ENCODE data around the gene ITGB4. TPM values are rescaled to one million over a fixed set of nuclear protein-coding genes. Genes with fewer than 3 reads are reported as not detected.

Gene ITGB4
- total RNA-seq, 4 donors from 2014 or later, result 3.6 to 20.2 (median 6.3) TPM

DNA sequence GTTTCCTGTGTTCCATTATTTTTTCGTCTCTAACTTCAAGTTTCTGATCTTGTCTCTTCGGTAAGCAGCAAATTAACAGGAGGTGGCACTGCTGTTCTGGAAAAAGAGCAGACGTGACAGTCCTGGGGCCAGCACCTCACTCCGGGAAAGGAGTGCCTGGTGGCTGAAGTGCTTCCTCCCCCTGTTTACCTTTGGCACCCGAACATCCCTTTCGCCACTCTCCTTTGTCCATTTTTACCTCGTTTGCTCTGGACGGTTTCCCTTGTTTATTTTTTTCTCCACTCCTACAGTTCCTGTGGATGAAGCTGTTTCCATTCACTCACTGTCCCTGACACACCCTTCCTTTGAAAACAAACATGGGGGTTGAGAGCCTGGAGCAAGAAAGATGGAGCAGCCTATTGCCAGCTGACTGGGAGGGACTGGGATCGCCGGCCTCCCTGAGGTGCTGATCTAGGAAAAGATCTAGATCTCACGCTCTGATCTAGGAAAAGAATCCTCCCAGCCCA, 41.5 kb upstream of the ITGB4 start:
- H3K9me3 ChIP-seq, result no peaks in the 10 kb centered on the region
- H3K4me3 ChIP-seq, result no peak overlapping the region
- peaks cover 0 to 7% of the 10 kb centered on the region in 2 donors for H3K36me3 ChIP-seq
- in situ Hi-C loops (cut with MboI; ENCODE audit: low sequenced_read_pairs in 4 of 4), result loop anchor here in 2 of 4 donors (5.0 kb wide), 1 partner anchor 68 kb away; no protein-coding TSS in a partner anchor
- TF ChIP-seq, protein P1, sequence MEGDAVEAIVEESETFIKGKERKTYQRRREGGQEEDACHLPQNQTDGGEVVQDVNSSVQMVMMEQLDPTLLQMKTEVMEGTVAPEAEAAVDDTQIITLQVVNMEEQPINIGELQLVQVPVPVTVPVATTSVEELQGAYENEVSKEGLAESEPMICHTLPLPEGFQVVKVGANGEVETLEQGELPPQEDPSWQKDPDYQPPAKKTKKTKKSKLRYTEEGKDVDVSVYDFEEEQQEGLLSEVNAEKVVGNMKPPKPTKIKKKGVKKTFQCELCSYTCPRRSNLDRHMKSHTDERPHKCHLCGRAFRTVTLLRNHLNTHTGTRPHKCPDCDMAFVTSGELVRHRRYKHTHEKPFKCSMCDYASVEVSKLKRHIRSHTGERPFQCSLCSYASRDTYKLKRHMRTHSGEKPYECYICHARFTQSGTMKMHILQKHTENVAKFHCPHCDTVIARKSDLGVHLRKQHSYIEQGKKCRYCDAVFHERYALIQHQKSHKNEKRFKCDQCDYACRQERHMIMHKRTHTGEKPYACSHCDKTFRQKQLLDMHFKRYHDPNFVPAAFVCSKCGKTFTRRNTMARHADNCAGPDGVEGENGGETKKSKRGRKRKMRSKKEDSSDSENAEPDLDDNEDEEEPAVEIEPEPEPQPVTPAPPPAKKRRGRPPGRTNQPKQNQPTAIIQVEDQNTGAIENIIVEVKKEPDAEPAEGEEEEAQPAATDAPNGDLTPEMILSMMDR (IDR thresholded peaks at IDR 0.05 in 4 of 5, conservative IDR thresholded peaks at IDR 0.05 in 1 of 5), result peak in 2 of 5 experiments; percentile 31 to 47
- TF ChIP-seq POLR2A (IDR thresholded peaks at IDR 0.05), result no peak
- H3K27me3 ChIP-seq, result no peaks in the 10 kb centered on the region
- DNase-seq (no peak), ATAC-seq (peak in 1 of 2 donors; percentile 45)
- intact Hi-C loops (cut with DNase I; ENCODE audit: low total_unique reads), result no loop called here
- peak overlapping the region in 3 of 4 donors; percentile 25 to 67 (median 33) for H3K27ac ChIP-seq
- H3K4me1 ChIP-seq, result peaks cover 12 to 17% of the 10 kb centered on the region in 2 donors

DNA sequence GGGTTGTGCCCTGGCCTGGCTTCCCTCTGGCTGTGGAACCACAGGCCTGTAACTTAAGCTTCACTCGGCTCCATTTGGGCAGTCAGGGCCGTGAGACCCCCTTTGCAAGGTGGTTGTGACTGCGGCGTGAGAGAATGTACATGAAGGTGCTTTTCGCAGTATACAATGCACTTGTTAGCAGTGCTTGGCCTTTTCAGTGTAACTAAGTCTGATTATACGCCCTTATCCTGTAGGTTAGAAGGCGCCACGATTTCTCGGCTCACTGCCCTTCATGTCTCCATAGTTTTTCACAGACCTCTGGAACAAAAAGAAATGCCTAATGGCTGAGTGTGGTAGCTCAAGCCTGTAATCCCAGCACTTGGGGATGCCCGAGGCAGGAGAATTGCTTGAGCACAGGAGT, 40.8 kb upstream of the ITGB4 start:
- peaks cover 14 to 18% of the 10 kb centered on the region in 2 donors for H3K4me1 ChIP-seq
- intact Hi-C loops (cut with DNase I; ENCODE audit: low total_unique reads), result no loop called here
- H3K4me3 ChIP-seq, result no peak overlapping the region
- in situ Hi-C loops (cut with MboI; ENCODE audit: low sequenced_read_pairs in 4 of 4), result no loop called here
- H3K36me3 ChIP-seq, result peaks cover 0 to 7% of the 10 kb centered on the region in 2 donors
- H3K9me3 ChIP-seq, result no peaks in the 10 kb centered on the region
- ATAC-seq, result no peak
- H3K27ac ChIP-seq, result peak overlapping the region in 3 of 4 donors; percentile 25 to 67 (median 33)
- no peaks in the 10 kb centered on the region for H3K27me3 ChIP-seq
- DNase-seq, result no peak
- no peak for TF ChIP-seq POLR2A (IDR thresholded peaks at IDR 0.05)
- TF ChIP-seq, protein P1 (IDR thresholded peaks at IDR 0.05 in 4 of 5, conservative IDR thresholded peaks at IDR 0.05 in 1 of 5), result no peak

DNA sequence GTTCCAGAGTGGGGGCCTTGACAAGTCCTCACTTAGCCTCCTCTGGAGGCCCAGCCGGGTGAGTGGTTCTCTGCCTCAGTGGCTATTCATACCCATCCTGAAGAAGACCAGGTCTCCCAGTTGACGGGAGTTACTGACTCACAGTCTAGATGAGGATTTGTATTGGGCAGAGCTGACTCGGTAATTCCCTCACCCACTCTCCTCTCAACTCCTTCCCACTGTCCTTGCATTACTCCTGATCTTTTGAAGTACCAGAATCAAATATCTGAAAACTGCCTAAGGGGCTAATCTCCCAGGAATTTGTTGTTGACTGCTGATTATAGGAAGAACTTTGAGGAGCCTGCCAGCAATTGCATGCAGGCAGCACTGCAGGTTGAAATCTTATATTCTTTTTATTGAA, 40.0 kb upstream of the ITGB4 start:
- no peak for ATAC-seq
- no peak for DNase-seq
- Histone ChIP-seq H3K9me3 (no peaks in the 10 kb centered on the region), H3K36me3 (peaks cover 0 to 7% of the 10 kb centered on the region in 2 donors), H3K4me3 (no peak overlapping the region), H3K4me1 (peaks cover 22 to 23% of the 10 kb centered on the region in 2 donors), H3K27me3 (no peaks in the 10 kb centered on the region), H3K27ac (no peak overlapping the region)
- in situ Hi-C loops (cut with MboI; ENCODE audit: low sequenced_read_pairs in 4 of 4), result no loop called here
- intact Hi-C loops (cut with DNase I; ENCODE audit: low total_unique reads), result no loop called here
- TF ChIP-seq POLR2A (IDR thresholded peaks at IDR 0.05), result no peak
- TF ChIP-seq, protein P1 (IDR thresholded peaks at IDR 0.05 in 4 of 5, conservative IDR thresholded peaks at IDR 0.05 in 1 of 5), result no peak

DNA sequence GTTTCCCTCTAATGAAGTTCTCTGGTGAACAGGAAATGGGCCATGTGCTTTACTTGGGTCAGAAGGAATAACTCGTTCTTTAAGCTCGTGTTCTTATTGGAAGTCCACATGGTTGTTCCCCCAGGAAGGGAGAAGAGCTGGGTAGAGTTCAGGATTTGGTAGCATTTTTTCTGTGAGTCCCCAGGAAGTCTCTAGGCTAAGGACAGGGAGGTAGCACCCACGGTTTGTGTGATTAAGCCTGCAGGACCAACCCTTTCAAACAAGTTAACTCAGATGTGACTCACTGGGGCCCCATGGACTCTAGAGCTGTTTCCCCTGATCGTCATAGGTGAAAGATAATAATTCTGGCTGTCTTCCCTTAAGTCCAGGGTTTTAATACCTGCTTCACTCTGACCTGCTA, 37.7 kb upstream of the ITGB4 start:
- DNase-seq, result no peak
- in situ Hi-C loops (cut with MboI; ENCODE audit: low sequenced_read_pairs in 4 of 4) (no loop called here), intact Hi-C loops (cut with DNase I; ENCODE audit: low total_unique reads) (no loop called here)
- peaks cover 0 to 1% of the 10 kb centered on the region in 2 donors for H3K36me3 ChIP-seq
- peak overlapping the region in 1 of 4 donors; percentile 4 for H3K27ac ChIP-seq
- H3K27me3 ChIP-seq, result no peaks in the 10 kb centered on the region
- no peak for ATAC-seq
- no peaks in the 10 kb centered on the region for H3K9me3 ChIP-seq
- H3K4me1 ChIP-seq, result peaks cover 33 to 41% of the 10 kb centered on the region in 2 donors
- TF ChIP-seq POLR2A (IDR thresholded peaks at IDR 0.05), result no peak
- TF ChIP-seq, protein P1 (IDR thresholded peaks at IDR 0.05 in 4 of 5, conservative IDR thresholded peaks at IDR 0.05 in 1 of 5), result no peak
- H3K4me3 ChIP-seq, result no peak overlapping the region

DNA sequence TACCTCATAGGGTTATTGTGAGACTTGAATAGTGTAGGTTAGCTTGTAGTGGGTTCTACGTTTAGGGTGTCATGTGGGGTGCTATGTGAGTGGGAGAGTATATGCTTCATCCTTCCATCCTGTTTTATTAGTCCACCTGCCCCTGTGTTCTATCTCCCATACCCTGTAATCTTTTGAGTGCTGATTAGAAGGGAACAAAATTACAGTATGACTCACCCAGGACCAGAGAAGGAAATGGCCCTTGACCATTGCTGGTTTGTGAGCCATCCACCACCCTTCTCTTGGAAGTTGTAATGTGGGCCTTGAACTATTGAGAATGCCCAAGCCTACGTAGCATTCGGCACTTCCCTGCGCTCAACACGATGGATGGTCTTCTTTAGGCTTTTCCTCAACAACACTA, 37.0 kb upstream of the ITGB4 start:
- no peaks in the 10 kb centered on the region for H3K9me3 ChIP-seq
- TF ChIP-seq, protein P1 (IDR thresholded peaks at IDR 0.05 in 4 of 5, conservative IDR thresholded peaks at IDR 0.05 in 1 of 5), result no peak
- TF ChIP-seq POLR2A (IDR thresholded peaks at IDR 0.05), result no peak
- H3K27me3 ChIP-seq, result no peaks in the 10 kb centered on the region
- intact Hi-C loops (cut with DNase I; ENCODE audit: low total_unique reads), result no loop called here
- peak overlapping the region in 1 of 4 donors; percentile 19 for H3K27ac ChIP-seq
- no peaks in the 10 kb centered on the region for H3K36me3 ChIP-seq
- no peak overlapping the region for H3K4me3 ChIP-seq
- H3K4me1 ChIP-seq, result peaks cover 39 to 46% of the 10 kb centered on the region in 2 donors
- DNase-seq (no peak), ATAC-seq (no peak)
- in situ Hi-C loops (cut with MboI; ENCODE audit: low sequenced_read_pairs in 4 of 4), result no loop called here

Measured in gastrocnemius medialis (tissue), 4 donors.